ENCODE measurements around the gene SYN1.

SYN1 gene

DNA sequence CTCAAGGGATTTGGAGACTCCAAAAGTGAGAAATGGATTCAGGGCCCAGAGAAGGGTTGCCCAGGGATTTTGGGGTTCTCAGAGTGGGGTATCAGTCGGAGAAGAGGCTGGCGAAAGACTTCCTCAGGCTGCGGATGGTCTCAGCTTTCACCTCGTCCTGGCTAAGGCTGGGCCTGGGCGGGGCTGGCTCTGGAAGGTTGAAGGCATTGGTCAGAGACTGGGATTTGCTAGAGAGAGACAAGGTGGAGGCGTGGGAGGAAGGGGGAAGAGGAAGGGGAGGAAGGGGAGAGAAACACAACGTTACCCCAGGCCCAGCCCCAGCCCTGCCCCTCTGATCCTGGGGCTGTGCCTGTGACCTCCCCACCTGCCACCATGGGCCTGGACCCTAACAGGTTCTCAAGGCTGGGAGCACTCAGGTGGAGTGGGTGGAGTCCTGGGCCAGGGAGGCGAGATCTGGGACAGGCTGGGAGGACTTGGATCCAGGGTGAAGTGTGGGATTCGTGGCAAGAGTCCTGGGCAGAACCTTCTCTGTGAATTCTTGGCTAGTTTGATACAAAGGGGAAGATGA is 46.8 kb downstream of the SYN1 start:
- no peak for DNase-seq (ENCODE audit: low spot score)

DNA sequence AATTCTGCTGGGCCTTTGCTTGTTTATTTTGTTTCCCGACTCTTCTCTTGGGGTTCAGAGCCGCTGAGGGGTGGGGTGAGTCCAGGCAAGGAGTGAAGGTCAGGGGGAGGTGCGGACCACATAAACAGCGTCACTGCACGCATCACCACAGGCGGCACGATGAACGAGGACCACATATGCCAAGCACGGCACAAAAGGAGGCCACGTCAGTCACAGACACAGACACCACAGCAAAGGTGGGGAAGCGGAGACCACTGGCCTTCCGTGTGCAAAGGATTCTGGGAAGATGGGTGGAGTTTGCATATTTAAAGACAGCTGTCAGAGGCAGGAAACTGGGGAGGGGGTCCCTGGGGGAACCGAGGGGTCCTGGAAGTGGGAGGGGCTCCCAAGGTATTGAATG is 47.8 kb downstream of the SYN1 start:
- no peak for DNase-seq (ENCODE audit: low spot score)

DNA sequence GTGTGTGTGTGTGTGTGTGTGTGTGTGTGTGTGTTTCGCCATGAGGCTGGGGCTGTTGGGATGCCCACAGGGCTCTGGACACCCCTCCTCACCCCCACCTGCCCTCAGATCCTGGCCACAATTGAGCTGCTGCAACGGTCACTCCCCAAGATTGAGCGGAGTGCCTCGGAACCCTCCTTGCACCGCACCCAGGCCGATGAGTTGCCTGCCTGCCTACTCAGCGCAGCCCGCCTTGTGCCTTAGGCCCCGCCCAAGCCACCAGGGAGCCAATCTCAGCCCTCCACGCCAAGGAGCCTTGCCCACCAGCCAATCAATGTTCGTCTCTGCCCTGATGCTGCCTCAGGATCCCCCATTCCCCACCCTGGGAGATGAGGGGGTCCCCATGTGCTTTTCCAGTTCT is 48.4 kb downstream of the SYN1 start:
- no peak for DNase-seq (ENCODE audit: low spot score)

DNA sequence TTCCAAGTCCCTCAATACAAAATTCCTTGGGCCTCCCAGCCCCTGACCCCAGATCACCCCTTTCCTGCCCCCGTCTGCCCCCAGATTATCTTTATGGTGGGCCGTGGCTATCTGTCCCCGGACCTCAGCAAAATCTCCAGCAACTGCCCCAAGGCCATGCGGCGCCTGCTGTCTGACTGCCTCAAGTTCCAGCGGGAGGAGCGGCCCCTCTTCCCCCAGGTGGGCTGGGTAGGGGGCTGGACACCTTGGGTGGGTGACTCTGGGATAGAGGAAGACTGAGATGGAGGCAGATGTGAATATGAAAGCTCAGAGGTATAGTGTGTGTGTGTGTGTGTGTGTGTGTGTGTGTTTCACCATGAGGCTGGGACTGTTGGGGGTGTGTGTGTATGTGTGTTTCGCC is 48.9 kb downstream of the SYN1 start:
- no peak for DNase-seq (ENCODE audit: low spot score)

DNA sequence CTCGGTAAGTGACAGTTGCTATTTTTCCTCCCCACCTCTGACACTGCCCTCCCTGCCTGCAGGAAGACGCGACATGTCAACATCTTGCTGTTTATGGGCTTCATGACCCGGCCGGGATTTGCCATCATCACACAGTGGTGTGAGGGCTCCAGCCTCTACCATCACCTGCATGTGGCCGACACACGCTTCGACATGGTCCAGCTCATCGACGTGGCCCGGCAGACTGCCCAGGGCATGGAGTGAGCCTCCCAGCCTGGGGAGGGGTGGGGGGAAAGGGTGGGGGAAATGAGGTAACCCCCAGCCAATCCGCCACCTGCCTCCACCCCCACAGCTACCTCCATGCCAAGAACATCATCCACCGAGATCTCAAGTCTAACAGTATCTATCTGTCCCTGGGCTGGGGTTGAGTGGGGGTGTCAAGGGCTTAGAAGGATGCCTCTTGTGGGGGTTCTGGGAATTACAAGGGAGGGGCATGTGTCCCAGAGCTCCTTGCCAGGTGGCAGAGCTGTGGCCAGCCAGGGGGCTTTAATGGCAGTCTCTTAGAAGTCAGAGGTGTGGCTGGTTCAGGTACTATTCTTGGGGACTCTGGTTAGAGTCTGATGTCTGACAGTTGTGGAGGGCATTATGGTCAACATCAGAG is 50.9 kb downstream of the SYN1 start:
- DNase-seq (ENCODE audit: low spot score), result peak; percentile 43

DNA sequence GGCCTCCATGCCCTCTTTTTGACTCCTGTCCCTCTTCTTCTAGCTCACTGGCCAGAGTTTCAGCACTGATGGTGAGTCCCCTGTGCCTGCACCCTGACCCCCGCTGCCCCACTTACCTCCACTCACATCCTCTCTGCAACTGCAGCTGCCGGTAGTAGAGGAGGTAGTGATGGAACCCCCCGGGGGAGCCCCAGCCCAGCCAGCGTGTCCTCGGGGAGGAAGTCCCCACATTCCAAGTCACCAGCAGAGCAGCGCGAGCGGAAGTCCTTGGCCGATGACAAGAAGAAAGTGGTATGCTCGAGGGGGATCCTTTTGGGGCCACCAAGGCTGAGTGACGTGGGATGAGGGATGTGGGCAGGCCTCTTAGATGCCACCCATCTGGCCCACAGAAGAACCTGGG is 52.8 kb downstream of the SYN1 start:
- DNase-seq (ENCODE audit: low spot score), result no peak

DNA sequence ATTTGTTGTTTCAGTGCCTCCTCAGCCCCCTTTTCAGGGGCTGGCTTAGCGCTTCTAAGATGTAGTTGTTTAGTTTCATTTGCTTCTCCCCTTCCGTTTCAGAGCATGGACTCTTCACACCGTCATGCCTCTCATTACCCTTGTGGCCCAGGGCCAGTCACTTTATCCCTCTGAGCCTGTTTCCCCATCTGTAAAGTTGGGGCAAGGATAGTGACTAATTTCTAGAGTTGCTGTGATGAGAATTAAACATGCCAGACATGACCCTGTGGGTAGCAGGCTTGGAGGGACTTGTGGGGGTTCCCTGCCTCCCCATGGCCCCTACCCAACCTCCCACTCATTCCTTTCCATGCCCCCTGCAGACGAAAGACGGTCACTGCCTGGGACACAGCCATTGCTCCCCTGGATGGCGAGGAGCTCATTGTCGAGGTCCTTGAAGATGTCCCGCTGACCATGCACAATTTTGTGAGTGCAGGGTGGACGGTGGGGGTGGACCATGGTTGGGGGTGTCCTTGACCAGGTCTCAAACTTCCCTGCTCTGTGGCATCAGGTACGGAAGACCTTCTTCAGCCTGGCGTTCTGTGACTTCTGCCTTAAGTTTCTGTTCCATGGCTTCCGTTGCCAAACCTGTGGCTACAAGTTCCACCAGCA is 55.1 kb downstream of the SYN1 start:
- DNase-seq (ENCODE audit: low spot score), result no peak

DNA sequence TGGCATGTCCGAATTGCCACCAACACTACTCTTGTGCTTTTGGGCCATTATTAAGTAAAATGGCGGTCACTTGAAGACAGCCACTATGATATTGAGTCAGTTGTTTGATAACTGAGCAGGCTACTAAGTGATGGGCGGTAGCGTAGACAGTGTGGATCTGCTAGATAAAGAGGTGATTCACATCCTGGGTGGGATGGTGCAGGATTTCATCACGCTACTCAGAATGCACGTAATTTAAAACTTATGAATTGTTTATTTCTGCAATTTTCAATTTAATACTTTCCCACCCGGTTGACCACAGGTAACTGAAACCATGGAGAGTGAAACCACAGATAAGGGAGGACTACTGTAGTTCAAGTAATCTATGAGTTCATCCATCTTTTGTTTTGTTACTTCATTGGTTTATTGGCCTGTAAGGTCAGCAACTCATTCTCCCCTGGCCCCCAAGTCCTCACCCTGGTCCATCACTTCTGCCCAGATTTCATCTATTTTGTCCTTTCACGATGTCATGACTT is 55.8 kb downstream of the SYN1 start:
- DNase-seq (ENCODE audit: low spot score), result no peak

DNA sequence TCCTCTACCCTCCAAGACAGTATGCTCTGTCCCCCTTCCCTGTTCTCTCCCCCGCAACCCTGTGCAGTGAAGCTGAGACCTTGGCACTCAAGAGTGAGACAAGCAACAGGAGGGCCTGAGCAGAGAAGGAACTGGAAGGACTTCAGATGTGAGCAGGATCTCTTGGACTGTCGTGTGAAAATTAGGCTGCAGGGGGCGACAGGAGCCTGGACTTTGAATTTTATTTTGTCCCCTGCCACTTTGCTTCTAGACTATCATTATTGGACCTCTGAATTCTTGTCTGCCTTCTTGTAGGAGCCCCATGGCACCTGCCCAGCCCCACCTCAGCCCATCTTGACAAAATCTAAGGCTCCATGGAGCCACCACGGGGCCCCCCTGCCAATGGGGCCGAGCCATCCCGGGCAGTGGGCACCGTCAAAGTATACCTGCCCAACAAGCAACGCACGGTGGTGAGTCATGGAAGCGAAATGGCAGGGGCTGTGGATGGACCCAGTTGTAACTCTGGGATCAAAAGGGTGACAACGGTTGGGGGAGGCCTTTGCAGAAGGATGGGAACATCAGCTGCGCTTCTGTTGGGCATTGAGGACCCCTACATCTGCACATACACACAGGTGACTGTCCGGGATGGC is 56.9 kb downstream of the SYN1 start:
- DNase-seq (ENCODE audit: low spot score), result no peak

DNA sequence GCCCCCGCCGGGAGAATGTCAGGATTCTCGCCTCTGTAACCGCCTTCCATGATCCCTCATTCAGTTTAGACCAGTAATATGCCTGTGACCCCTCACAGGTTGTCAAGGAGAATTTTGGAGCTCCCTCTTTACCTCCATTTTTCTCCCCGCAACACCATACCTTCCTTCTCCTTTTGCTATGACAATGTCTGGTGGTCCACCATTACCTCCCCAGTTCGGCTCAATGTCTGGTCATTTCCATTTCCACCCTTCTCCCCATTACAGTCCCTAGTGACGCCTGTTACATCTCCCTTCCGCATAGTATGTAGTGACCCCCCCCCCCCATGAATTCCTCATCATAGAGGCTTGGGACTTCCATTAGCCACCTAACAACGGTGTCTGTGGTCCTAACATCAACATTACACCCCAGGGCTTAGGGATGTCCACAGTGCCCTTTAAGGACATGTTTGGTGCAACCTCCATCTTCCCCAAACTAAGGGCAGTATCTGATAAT is 58.0 kb downstream of the SYN1 start:
- no peak for DNase-seq (ENCODE audit: low spot score)

DNA sequence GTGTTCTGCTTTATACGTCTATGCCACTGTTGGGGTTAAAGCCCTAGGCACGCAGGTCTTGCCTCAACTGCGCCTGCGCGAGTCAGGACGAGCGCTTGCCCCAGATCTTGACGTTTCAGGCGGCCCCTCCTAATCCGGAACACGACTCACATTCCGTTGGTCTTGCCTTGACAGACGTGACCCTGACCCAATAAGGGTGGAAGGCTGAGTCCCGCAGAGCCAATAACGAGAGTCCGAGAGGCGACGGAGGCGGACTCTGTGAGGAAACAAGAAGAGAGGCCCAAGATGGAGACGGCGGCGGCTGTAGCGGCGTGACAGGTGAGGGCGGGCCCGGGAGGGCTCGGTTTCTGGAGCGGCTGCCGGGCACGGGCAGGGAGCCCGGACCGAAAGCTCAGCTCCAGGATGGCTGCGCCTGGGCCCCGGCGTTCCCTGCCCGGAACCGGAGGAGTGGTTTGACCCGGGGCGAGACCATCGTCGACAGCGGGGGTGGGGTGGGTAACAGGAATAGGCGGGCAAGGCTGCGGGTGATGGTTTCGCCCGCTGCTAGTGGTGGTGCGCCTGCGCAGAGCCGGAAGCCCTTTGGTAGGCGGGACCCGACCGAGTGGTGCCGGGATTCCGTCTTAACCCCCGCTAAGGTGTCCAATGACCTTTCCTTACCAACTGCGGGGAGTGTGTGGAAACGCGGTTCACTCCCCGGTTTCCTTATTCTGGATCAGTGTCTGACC is 58.6 kb downstream of the SYN1 start, which contains the start of gene ARAF:
TSS of gene ARAF (plus strand) at position 272 of the 725 bp plus-strand sequence. CDS start 1,763 bp downstream, outside the sequence.
- peak; percentile 94 for DNase-seq (ENCODE audit: low spot score)

DNA sequence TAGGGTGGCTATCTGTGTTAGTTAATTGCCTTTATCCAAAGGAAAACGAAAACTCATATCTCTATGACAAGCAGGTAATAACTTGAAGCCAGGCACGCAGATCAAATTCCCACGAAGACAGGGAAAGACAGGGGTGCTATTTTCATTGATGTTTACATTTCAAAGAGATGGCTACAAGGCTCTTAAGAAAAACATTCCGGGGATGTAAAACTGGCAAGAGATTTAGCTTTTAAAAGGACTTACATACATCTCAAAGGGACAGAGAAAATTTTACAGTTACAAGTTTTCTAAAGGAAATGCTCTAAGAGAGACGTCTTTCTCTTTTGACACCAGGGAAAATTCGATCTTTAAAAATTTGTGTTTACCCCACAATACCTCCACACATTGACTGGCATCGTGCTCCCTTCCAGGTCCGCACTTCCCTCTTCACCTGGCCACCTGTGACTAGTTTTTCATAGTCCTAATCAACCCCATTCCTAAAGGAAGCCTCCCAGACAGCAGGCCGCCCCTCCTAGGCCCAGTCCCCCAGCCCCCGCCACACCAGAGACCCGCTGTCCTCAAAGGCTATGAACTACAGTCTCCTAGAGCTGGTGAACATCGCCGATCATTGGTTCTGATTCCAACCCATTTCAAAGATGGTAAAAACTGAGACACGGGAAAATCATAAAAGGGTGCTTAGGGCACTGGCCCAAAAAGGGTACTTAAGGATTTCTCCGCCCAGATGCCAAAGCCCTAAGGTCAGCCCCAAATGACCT is 59.3 kb downstream of the SYN1 start:
- DNase-seq (ENCODE audit: low spot score), result no peak

DNA sequence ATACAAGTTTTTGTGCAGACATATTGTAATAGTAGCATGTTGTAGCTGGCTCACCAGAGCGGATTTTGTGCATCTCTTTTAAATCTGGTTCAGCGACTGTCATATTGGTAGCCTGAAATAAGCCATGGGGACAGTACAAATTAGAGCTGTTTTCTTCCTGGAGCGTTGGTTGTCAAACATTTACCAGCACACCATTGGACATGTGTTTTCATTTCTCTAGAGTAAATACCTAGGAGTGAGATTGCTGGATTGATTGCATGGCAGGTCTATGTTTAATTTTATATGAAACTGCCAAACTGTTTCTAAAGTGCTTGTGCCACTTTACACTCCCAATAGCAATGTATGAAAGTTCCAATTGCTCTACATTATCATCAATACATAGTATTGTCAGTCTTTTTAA is 61.2 kb downstream of the SYN1 start:
- DNase-seq (ENCODE audit: low spot score), result no peak

DNA sequence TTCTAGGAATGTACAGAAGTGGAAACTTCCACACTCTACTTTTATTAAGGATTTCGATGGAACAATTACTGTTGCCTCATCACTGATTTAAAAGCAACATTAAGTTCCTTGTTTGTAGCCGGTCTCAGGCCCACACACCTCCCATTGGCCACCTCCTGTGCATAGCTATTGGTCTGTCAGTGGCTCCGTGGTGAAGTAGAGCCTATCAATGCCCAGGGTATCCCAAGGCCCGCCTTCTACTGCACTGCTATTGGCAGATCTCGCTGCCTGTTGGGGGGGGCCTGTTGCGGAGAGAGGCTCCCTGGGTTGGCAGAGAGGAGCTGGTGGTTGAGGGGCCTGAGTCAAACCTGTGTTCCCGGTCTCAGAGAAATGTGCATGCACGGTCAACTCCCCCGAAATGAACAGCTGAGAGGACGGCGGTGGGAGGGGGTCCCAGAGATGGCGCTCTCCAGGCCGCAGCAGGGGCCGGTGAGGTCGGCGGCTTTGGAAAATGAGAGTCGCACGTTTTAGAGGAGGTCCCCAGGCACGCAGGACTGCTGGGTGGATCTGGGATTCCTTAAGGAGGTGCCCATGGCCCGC is 63.5 kb downstream of the SYN1 start:
- no peak for DNase-seq (ENCODE audit: low spot score)

DNA sequence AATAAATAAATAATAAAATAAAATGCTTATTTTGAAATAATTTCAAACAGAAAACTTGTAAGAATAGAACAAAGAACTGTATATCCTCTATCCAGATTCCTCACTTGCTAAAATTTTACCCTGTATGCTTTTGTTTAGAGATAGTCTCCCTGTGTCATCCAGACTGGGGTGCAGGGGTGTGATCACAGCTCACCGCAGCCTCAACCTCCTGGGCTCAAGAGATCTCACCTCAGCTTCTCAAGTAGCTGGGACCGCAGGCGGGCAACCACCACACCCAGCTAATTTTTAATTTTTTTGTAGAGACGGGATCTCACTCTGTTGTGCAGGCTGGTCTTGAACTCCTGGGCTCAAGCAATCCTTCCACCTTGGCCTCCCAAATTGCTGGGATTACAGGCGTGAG is 76.2 kb downstream of the SYN1 start:
- DNase-seq (ENCODE audit: low spot score), result no peak

DNA sequence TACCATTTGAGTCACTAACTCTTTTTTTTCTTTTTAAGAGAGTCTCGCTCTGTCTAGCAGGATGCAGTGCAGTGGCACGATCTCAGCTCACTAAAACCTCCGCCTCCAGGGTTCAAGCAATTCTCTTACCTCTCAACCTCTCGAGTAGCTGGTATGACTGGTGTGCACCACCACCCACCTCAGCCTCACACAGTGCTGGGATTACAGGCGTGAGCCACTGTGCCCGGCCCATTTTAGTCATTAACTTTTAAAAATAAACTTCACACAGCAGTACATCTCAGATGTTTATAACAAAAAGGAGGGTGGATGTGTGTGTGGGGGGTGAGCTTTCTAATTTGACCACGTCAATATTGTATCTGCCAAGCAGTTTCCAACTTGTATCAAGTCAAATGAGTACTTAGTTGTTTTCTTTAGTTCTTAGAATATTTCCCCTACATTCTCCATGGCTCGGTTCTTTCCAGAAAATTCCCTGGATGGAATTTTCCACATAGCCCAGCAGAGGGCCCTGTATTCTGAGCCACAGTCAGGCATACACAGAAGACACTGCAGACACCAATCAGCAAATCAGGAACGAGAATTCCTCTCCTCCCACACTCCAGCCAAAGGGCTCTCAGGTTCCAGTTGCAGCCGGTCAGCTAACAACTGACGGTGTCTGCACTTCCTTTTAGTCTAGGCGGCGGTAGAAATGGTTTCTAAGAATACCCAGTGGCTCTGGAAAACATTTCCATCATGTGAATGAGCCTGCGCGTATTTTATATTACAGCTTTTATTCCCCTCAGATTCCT is 78.7 kb downstream of the SYN1 start:
- peak; percentile 84 for DNase-seq (ENCODE audit: low spot score)

DNA sequence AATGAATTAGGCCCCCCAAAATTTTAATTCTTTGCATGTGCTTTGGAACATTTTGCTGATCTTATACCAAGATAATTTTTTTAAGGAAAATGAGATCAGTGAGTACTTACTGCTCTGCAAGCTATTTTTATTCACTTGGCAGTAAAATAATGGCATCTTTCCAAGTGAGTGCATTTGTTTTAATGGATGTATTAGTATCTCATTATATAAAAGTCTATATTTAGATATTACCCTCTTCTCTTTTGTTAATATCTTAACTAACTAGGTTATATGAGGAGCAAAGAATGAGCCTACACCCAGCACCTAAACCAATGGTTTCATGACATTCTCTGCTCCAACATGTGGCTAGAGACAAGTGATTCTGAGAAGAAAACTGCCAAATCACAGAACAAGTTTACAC is 79.8 kb downstream of the SYN1 start:
- DNase-seq (ENCODE audit: low spot score), result no peak

DNA sequence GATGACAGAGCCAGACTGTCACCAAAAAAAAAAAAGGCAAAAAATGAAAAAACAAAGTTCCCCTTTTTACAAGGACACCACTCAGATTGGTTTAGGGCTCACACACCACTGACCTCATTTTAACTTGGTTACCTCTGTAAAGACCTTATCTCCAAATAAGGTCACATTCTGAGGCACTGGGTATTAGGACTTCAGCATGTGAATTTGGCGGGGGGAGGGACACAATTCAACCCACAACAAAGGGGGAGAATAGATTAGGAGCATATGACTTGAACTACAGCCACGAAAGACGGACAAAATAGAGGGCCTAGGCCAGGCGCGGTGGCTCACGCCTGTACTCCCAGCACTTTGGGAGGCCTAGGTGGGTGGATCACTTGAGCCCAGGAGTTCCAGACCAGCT is 89.6 kb downstream of the SYN1 start:
- no peak for DNase-seq (ENCODE audit: low spot score)

DNA sequence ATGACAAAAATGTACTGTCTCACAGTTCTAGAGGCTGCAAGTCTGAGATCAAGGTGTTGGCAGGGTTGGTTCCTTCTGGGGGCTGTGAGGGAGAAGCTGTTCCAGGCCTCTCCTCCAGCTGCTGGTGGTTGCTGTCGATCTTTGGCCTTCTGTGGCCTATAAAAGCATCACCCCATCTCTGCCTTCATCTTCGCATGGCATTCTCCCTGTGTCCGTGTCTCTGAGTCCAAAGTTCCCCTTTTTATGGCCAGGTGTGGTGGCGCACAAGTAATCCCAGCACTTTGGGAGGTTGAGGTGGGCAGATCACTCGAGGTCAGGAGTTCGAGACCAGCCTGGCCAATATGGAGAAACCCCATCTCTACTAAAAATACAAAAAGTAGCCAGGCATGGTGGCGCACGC is 90.1 kb downstream of the SYN1 start:
- DNase-seq (ENCODE audit: low spot score), result no peak

DNA sequence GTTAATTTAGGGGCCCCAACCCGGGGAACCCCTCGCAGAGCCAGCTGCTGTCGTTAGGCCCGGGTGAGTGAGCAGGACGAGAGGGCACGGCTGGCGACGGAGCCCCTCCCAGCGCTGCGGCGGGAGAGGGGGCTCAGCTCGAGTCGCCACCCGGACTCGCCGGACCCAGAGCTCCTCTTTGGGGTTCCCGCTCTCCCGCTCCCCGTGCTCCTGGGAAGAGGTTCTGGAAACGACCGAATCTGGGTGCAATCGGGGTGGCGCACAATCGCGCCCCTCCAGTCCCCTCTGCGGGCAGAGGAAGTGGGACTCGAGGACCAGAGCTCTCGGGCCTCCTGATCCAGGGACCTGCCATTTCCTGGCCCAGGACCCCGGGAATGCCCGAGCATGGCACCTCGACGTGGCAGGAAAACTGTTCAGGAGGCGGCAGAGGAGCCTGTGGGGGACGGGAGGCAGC is 95.9 kb downstream of the SYN1 start:
- DNase-seq (ENCODE audit: low spot score), result no peak

Measured in D341Med (cell line).